ENCODE data around the gene ZNF804A.

ZNF804A gene

DNA sequence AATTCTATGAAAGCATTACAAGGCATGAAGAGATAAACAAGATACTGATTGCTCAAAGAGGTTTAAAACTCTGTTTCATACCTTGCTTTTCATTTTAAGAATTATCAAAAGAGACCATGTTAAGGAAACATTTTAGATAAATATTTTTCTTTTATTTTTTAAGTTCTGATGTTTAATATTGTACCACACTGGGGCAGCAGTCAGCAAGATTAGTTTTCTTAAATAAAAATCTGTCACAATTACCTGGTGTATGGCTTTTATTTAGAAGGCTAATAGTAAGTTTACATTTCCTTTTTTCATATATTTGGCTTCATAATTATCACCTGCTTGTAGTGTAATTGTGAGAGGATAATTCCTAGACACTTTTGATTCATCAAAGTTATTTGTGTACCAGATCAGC is 46.4 kb downstream of the ZNF804A start:
- no peaks in the 10 kb centered on the region for H3K36me3 ChIP-seq (ENCODE audit: control insufficient read depth, insufficient read depth, low read length)
- H3K4me2 ChIP-seq (ENCODE audit: low read length) = no peak overlapping the region
- no peak overlapping the region for H3K23ac ChIP-seq (ENCODE audit: low read length)
- H4K5ac ChIP-seq (ENCODE audit: low read length) = no peak overlapping the region
- no peak overlapping the region for H3K4me3 ChIP-seq (ENCODE audit: low read length)
- no peaks in the 10 kb centered on the region for H3K79me2 ChIP-seq (ENCODE audit: control insufficient read depth, insufficient read depth, low read length)
- no peak overlapping the region for H2BK5ac ChIP-seq (ENCODE audit: low read length)
- H3K4me1 ChIP-seq (ENCODE audit: control insufficient read depth, low read depth, low read length) = no peaks in the 10 kb centered on the region
- H3K27ac ChIP-seq (ENCODE audit: low read depth, low read length) = no peak overlapping the region
- H3K56ac ChIP-seq (ENCODE audit: low read length) = no peak overlapping the region
- no peaks in the 10 kb centered on the region for H3K27me3 ChIP-seq (ENCODE audit: insufficient read depth, low read length, poor library complexity)
- no peak overlapping the region for H2BK15ac ChIP-seq (replicated peaks; ENCODE audit: low read depth)
- H3K9ac ChIP-seq (ENCODE audit: low read length) = no peak overlapping the region
- no peaks in the 10 kb centered on the region for H3K79me1 ChIP-seq (ENCODE audit: low read length)
- no peak overlapping the region for H4K8ac ChIP-seq (ENCODE audit: low read depth, low read length)
- no peak overlapping the region for H2BK120ac ChIP-seq (ENCODE audit: low read depth, low read length)
- no peak for DNase-seq
- no peak overlapping the region for H2AK5ac ChIP-seq (ENCODE audit: low read length)
- no peak overlapping the region for H3K18ac ChIP-seq (ENCODE audit: low read length)
- no peak overlapping the region for H3K4ac ChIP-seq (ENCODE audit: low read depth, low read length)

DNA sequence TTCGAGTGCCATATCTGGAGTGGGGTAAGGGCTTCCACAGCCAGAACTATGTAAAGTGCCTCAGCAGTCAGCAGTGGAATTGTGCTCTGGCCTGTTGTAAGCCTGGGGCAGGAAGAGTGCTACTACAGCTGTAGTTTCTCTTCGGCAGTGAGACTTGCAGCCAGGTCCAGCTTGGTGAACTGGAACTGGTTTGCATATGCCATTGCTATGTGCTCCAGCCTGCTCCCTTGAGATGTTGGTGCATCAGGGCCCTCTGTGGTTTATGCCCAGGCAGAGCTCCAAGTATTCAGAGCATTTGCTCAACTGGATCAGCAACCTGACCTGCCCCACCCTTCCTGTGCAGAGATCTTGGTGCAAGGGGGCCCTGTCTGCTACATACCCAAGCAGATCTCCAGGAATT is 47.8 kb downstream of the ZNF804A start:
- no peak overlapping the region for H2BK15ac ChIP-seq (replicated peaks; ENCODE audit: low read depth)
- no peaks in the 10 kb centered on the region for H3K79me1 ChIP-seq (ENCODE audit: low read length)
- no peaks in the 10 kb centered on the region for H3K79me2 ChIP-seq (ENCODE audit: control insufficient read depth, insufficient read depth, low read length)
- no peak overlapping the region for H3K23ac ChIP-seq (ENCODE audit: low read length)
- no peak overlapping the region for H3K4me2 ChIP-seq (ENCODE audit: low read length)
- H2BK5ac ChIP-seq (ENCODE audit: low read length) = no peak overlapping the region
- DNase-seq = no peak
- no peak overlapping the region for H3K4ac ChIP-seq (ENCODE audit: low read depth, low read length)
- WGBS (ENCODE audit: extremely low coverage, insufficient coverage, low lambda C conversion rate) = no CpG with 5 or more reads among the region's 2 CpGs
- no peak overlapping the region for H4K8ac ChIP-seq (ENCODE audit: low read depth, low read length)
- no peak overlapping the region for H3K9ac ChIP-seq (ENCODE audit: low read length)
- H3K56ac ChIP-seq (ENCODE audit: low read length) = no peak overlapping the region
- no peak overlapping the region for H2BK120ac ChIP-seq (ENCODE audit: low read depth, low read length)
- no peak overlapping the region for H4K5ac ChIP-seq (ENCODE audit: low read length)
- no peak overlapping the region for H3K18ac ChIP-seq (ENCODE audit: low read length)
- no peaks in the 10 kb centered on the region for H3K4me1 ChIP-seq (ENCODE audit: control insufficient read depth, low read depth, low read length)
- no peak overlapping the region for H2AK5ac ChIP-seq (ENCODE audit: low read length)
- no peak overlapping the region for H3K4me3 ChIP-seq (ENCODE audit: low read length)
- H3K27ac ChIP-seq (ENCODE audit: low read depth, low read length) = no peak overlapping the region
- H3K27me3 ChIP-seq (ENCODE audit: insufficient read depth, low read length, poor library complexity) = no peaks in the 10 kb centered on the region
- no peaks in the 10 kb centered on the region for H3K36me3 ChIP-seq (ENCODE audit: control insufficient read depth, insufficient read depth, low read length)

DNA sequence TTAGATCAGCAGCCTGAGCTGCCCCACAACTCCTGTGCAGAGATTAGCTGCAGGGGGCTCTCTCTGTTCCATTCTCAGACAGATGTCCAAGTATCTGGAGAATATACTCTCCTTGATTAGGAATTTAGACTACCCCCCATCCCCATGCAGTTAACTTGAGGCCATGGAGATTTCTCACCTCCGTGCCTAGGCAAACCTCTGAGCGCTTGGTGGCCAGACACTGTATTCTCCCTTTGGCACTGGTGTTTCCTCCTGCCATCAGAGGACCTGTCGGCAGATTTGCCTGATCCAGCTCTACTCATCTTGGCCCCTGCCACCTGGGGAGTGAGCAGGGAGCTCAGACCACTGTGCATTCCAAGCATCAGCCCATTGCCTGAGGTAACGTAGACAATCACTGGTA is 48.3 kb downstream of the ZNF804A start:
- Histone ChIP-seq H3K18ac (ENCODE audit: low read length) (no peak overlapping the region), H3K27me3 (ENCODE audit: insufficient read depth, low read length, poor library complexity) (no peaks in the 10 kb centered on the region), H3K23ac (ENCODE audit: low read length) (no peak overlapping the region), H2BK15ac (replicated peaks; ENCODE audit: low read depth) (no peak overlapping the region), H3K4ac (ENCODE audit: low read depth, low read length) (no peak overlapping the region), H3K4me2 (ENCODE audit: low read length) (no peak overlapping the region), H2AK5ac (ENCODE audit: low read length) (no peak overlapping the region), H3K27ac (ENCODE audit: low read depth, low read length) (no peak overlapping the region), H3K79me1 (ENCODE audit: low read length) (no peaks in the 10 kb centered on the region), H3K36me3 (ENCODE audit: control insufficient read depth, insufficient read depth, low read length) (no peaks in the 10 kb centered on the region), H4K5ac (ENCODE audit: low read length) (no peak overlapping the region), H3K56ac (ENCODE audit: low read length) (no peak overlapping the region), H3K9ac (ENCODE audit: low read length) (no peak overlapping the region), H3K4me3 (ENCODE audit: low read length) (no peak overlapping the region), H4K8ac (ENCODE audit: low read depth, low read length) (no peak overlapping the region), H2BK120ac (ENCODE audit: low read depth, low read length) (no peak overlapping the region), H3K79me2 (ENCODE audit: control insufficient read depth, insufficient read depth, low read length) (no peaks in the 10 kb centered on the region), H3K4me1 (ENCODE audit: control insufficient read depth, low read depth, low read length) (no peaks in the 10 kb centered on the region), H2BK5ac (ENCODE audit: low read length) (no peak overlapping the region)
- DNase-seq = no peak
- no CpG with 5 or more reads among the region's 4 CpGs for WGBS (ENCODE audit: extremely low coverage, insufficient coverage, low lambda C conversion rate)

DNA sequence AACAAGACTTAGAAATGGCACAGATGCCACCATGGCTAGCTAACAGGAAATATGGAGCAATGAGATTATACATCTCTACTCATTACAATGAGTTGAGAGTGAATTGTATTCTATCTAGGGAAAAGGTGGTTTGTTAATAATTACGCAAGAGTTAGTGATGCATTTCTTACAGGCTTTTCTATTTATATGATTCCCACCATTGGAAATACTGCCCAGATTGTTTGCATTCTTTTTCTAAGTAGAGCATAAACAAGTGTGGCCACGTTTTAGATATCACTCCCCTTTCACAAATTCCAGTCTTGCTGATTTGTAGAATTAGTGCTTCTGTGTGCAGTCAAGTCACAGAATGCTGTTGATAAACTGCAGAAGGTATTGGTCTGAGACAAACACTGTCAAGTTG is 56.6 kb downstream of the ZNF804A start:
- no peaks in the 10 kb centered on the region for H3K27me3 ChIP-seq (ENCODE audit: insufficient read depth, low read length, poor library complexity)
- WGBS (ENCODE audit: extremely low coverage, insufficient coverage, low lambda C conversion rate) = no CpG with 5 or more reads among the region's 2 CpGs
- H3K9ac ChIP-seq (ENCODE audit: low read length) = no peak overlapping the region
- H3K79me1 ChIP-seq (ENCODE audit: low read length) = no peaks in the 10 kb centered on the region
- H3K4me1 ChIP-seq (ENCODE audit: control insufficient read depth, low read depth, low read length) = no peaks in the 10 kb centered on the region
- H3K56ac ChIP-seq (ENCODE audit: low read length) = no peak overlapping the region
- no peaks in the 10 kb centered on the region for H3K79me2 ChIP-seq (ENCODE audit: control insufficient read depth, insufficient read depth, low read length)
- no peak overlapping the region for H4K5ac ChIP-seq (ENCODE audit: low read length)
- no peak overlapping the region for H4K8ac ChIP-seq (ENCODE audit: low read depth, low read length)
- no peak overlapping the region for H2BK120ac ChIP-seq (ENCODE audit: low read depth, low read length)
- no peak overlapping the region for H2BK5ac ChIP-seq (ENCODE audit: low read length)
- H3K4ac ChIP-seq (ENCODE audit: low read depth, low read length) = no peak overlapping the region
- no peak overlapping the region for H3K23ac ChIP-seq (ENCODE audit: low read length)
- no peak overlapping the region for H3K27ac ChIP-seq (ENCODE audit: low read depth, low read length)
- no peak overlapping the region for H3K4me2 ChIP-seq (ENCODE audit: low read length)
- no peaks in the 10 kb centered on the region for H3K36me3 ChIP-seq (ENCODE audit: control insufficient read depth, insufficient read depth, low read length)
- DNase-seq = no peak
- H2AK5ac ChIP-seq (ENCODE audit: low read length) = no peak overlapping the region
- no peak overlapping the region for H3K18ac ChIP-seq (ENCODE audit: low read length)
- no peak overlapping the region for H3K4me3 ChIP-seq (ENCODE audit: low read length)
- no peak overlapping the region for H2BK15ac ChIP-seq (replicated peaks; ENCODE audit: low read depth)

DNA sequence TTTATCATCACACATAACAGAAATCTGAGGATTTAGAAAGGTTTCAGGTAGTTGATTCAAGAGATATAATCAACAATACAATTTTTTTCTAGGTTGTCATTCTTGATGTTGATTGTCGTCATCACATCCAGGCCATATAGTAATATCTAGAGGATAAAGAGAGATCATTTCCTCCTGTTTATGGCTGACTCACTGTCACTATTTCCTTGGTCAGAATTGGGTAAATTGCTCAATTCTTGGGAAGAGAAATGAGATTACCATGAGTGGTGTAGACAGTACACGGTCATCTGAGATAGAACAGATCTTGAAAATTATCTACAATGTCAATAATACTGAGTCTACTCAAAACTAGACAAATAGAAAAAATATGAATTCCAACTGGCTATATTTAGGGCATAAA is 78.8 kb downstream of the ZNF804A start:
- no peak overlapping the region for H4K5ac ChIP-seq (ENCODE audit: low read length)
- H3K79me1 ChIP-seq (ENCODE audit: low read length) = no peaks in the 10 kb centered on the region
- no peak overlapping the region for H2BK15ac ChIP-seq (replicated peaks; ENCODE audit: low read depth)
- no peak for DNase-seq
- no peaks in the 10 kb centered on the region for H3K36me3 ChIP-seq (ENCODE audit: control insufficient read depth, insufficient read depth, low read length)
- no peak overlapping the region for H3K4ac ChIP-seq (ENCODE audit: low read depth, low read length)
- no peak overlapping the region for H3K4me3 ChIP-seq (ENCODE audit: low read length)
- H3K18ac ChIP-seq (ENCODE audit: low read length) = no peak overlapping the region
- no peak overlapping the region for H3K27ac ChIP-seq (ENCODE audit: low read depth, low read length)
- H2AK5ac ChIP-seq (ENCODE audit: low read length) = no peak overlapping the region
- no peaks in the 10 kb centered on the region for H3K79me2 ChIP-seq (ENCODE audit: control insufficient read depth, insufficient read depth, low read length)
- WGBS (ENCODE audit: extremely low coverage, insufficient coverage, low lambda C conversion rate) = no CpG with 5 or more reads among the region's 2 CpGs
- H3K9ac ChIP-seq (ENCODE audit: low read length) = no peak overlapping the region
- no peak overlapping the region for H3K23ac ChIP-seq (ENCODE audit: low read length)
- H2BK120ac ChIP-seq (ENCODE audit: low read depth, low read length) = no peak overlapping the region
- H3K27me3 ChIP-seq (ENCODE audit: insufficient read depth, low read length, poor library complexity) = no peaks in the 10 kb centered on the region
- H3K56ac ChIP-seq (ENCODE audit: low read length) = no peak overlapping the region
- no peak overlapping the region for H2BK5ac ChIP-seq (ENCODE audit: low read length)
- H3K4me2 ChIP-seq (ENCODE audit: low read length) = no peak overlapping the region
- no peak overlapping the region for H4K8ac ChIP-seq (ENCODE audit: low read depth, low read length)
- no peaks in the 10 kb centered on the region for H3K4me1 ChIP-seq (ENCODE audit: control insufficient read depth, low read depth, low read length)

DNA sequence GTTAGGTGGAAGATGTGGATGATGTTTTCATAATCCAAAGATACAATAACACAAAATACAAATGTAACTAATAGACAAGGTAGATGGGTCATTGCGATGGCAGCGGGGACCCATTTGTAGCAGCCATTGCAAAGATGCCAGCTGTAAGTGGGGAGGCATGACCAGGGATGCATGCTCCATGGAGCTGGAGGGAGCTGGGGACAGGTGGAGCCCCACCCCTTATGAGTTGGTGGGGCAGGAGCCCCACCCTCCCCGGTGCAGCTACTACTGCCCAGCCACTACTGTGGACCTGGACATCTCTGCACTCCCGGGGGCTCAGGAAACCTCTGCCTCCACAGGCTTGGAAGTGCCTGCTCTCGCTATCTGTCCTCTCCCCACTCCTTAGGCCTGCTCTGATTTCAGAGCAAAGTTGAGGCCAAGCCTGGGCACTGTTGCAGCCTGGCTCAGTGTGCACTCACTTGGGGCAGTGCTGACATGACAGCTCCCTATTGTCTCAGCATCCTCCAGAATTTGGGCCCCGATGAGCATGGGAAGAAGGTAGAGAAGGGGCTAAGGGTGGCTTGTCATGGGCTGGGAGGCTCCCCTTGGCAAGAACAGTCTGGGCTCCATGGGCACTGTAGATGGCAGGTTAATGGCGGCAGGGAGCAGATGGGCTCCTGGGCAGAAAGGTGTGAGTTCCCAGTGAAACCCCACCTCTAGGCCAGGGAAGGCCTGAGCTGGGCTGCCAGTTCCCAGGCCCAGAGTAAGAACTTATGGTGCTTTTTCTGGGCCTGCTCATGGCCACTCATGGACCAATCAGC is 81.1 kb downstream of the ZNF804A start:
- DNase-seq = no peak
- Histone ChIP-seq H3K4ac (ENCODE audit: low read depth, low read length) (no peak overlapping the region), H3K9ac (ENCODE audit: low read length) (no peak overlapping the region), H3K36me3 (ENCODE audit: control insufficient read depth, insufficient read depth, low read length) (no peaks in the 10 kb centered on the region), H3K27ac (ENCODE audit: low read depth, low read length) (no peak overlapping the region), H2BK15ac (replicated peaks; ENCODE audit: low read depth) (no peak overlapping the region), H3K4me3 (ENCODE audit: low read length) (no peak overlapping the region), H4K8ac (ENCODE audit: low read depth, low read length) (no peak overlapping the region), H2AK5ac (ENCODE audit: low read length) (no peak overlapping the region), H3K23ac (ENCODE audit: low read length) (no peak overlapping the region), H3K18ac (ENCODE audit: low read length) (no peak overlapping the region), H2BK120ac (ENCODE audit: low read depth, low read length) (no peak overlapping the region), H3K27me3 (ENCODE audit: insufficient read depth, low read length, poor library complexity) (no peaks in the 10 kb centered on the region), H3K79me2 (ENCODE audit: control insufficient read depth, insufficient read depth, low read length) (no peaks in the 10 kb centered on the region), H3K56ac (ENCODE audit: low read length) (no peak overlapping the region), H3K79me1 (ENCODE audit: low read length) (no peaks in the 10 kb centered on the region), H3K4me2 (ENCODE audit: low read length) (no peak overlapping the region), H4K5ac (ENCODE audit: low read length) (no peak overlapping the region), H3K4me1 (ENCODE audit: control insufficient read depth, low read depth, low read length) (no peaks in the 10 kb centered on the region), H2BK5ac (ENCODE audit: low read length) (no peak overlapping the region)
- no CpG with 5 or more reads among the region's 7 CpGs for WGBS (ENCODE audit: extremely low coverage, insufficient coverage, low lambda C conversion rate)

All from mesendoderm (in vitro differentiated cells).